DMS53 treated with DMSO at 0.1 percent for 48 hours (cell line): Measurements from ENCODE around the gene RAB36.
"Not testable (repeated sequence)": the region's sequence is repeated elsewhere in the genome, so short reads cannot be mapped to it uniquely, and the experiment has no call there.

Experiments used
- DNase-seq: peaks from one replicate; lab custom pipeline; 2025; ENCODE audit not compliant: unreplicated experiment; lab: John Stamatoyannopoulos, UW

The RAB36 gene

DNA sequence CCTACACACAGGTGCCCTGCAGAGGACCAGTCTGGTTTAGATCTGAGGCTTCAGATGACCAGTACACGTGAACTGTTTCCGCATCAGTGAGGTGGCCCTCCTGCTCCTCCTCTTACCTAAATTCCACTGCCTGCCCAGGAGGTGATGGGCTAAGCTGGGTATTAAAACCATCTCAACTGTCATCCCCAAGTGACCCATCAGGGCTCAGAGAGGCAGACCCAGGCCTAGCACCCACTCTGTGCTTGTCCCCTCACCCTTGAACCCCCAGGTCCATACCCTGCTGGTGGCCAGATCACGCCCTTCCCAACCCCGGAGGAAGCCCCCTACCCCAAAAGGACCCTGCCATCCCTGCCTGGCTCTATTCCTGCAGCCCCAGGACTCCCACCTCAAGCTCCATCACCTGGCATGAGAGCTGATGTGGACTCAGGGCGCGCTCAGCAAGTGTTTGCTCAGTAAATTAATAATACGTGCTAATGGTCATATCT lies 24.8 kb upstream of the RAB36 start:
- DNase-seq, result no peak

DNA sequence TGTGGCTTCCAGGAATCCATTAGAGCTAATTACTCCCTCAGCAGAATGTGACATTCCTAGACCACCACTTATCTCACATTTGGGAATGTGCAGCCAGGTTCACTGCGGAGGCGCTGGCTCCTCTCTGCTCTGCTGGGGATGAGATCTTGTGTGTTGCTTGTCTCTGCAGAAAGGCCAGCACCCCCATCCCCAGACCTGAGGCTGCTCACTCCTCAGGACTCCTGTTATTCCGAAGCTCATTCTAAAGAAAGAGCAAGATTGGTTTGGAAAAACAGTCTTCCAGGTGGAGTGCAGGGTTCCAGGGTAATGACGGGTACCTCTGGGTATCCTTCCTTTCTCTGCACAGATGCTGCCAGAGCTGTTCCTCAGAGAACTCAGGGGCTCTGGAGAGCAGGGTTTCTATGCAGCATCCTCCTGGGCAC lies 24.3 kb upstream of the RAB36 start:
- DNase-seq, result no peak

DNA sequence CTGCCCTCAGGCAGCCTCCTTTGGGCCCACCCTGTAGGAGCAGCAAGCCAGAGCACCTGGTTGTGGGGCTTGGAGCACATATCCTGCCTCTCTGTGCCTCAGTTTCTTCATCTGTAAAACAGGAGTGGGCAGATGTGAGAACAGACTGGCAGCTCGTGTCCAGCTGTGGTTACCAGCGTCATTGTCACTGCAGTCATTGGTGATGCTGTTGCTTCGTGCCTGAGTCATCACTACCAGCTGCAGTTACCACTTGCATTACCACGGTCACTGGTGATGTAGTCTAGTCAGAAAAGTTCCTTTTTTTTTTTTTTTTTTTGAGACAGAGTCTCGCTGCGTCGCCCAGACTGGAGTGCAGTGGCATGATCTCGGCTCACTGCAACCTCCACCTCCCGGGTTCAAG lies 23.9 kb upstream of the RAB36 start:
- no peak for DNase-seq

DNA sequence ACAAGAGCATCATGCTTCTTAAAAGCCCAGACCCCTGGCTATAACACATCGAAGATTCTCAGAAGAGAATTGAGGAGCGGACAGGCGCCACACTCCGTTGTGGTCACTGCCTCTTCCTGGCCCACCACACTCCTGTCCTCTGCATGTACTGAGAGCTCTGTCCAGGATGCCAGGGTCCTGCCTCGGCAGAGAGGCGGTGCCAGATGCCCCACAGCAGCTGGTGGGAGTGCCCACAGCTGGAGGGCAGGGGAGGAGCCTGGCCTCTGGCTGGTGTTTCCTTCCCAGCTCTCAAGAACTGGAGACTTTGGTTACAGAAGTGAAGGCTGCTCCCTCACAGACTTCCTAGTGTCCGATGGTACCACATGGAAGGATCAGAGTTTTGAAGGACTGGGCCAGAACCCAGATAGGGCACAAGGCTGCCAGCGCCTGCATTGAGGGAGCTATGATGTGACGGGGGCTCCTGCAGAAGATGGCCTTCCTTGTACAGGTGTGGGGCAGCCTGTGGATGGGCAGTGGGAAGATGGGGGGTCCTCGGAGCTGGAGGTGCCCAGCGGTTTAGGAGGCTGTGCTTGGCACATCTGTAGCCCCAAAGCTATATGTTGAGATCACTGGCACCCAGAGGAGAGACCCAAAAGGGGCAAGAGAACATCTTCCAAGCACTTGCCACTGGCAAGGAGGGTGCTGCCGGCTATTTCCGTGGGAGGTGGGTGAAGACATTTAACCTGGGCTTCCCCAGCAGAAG lies 22.9 kb upstream of the RAB36 start:
- no peak for DNase-seq

DNA sequence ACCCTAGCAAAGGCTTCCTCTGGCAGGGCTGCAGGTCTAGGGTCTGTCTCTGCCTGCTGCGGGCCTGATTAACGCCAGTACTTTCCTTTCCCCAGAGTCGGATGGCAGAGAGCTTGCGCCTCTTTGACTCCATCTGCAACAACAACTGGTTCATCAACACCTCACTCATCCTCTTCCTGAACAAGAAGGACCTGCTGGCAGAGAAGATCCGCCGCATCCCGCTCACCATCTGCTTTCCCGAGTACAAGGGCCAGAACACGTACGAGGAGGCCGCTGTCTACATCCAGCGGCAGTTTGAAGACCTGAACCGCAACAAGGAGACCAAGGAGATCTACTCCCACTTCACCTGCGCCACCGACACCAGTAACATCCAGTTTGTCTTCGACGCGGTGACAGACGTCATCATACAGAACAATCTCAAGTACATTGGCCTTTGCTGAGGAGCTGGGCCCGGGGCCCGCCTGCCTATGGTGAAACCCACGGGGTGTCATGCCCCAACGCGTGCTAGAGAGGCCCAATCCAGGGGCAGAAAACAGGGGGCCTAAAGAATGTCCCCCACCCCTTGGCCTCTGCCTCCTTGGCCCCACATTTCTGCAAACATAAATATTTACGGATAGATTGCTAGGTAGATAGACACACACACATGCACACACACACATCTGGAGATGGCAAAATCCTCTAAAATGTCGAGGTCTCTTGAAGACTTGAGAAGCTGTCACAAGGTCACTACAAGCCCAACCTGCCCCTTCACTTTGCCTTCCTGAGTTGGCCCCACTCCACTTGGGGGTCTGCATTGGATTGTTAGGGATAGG lies 22.1 kb upstream of the RAB36 start:
- no peak for DNase-seq

DNA sequence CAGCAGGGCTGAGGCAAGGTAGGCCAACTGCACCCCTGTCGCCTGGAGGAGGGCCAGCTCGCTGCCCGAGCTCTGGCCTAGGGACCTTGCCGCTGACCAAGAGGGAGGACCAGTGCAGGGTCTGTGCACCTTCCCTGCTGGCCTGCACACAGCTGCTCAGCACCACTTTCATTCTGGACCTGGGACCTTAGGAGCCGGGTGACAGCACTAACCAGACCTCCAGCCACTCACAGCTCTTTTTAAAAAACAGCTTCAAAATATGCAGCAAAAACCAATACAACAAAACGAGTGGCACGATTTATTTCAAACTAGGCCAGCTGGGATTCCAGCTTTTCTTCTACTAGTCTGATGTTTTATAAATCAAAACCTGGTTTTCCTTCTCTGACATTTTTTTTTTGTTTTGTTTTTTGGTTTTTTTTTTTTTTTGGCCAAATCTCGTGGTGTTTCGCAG lies 21.4 kb upstream of the RAB36 start:
- no peak for DNase-seq

DNA sequence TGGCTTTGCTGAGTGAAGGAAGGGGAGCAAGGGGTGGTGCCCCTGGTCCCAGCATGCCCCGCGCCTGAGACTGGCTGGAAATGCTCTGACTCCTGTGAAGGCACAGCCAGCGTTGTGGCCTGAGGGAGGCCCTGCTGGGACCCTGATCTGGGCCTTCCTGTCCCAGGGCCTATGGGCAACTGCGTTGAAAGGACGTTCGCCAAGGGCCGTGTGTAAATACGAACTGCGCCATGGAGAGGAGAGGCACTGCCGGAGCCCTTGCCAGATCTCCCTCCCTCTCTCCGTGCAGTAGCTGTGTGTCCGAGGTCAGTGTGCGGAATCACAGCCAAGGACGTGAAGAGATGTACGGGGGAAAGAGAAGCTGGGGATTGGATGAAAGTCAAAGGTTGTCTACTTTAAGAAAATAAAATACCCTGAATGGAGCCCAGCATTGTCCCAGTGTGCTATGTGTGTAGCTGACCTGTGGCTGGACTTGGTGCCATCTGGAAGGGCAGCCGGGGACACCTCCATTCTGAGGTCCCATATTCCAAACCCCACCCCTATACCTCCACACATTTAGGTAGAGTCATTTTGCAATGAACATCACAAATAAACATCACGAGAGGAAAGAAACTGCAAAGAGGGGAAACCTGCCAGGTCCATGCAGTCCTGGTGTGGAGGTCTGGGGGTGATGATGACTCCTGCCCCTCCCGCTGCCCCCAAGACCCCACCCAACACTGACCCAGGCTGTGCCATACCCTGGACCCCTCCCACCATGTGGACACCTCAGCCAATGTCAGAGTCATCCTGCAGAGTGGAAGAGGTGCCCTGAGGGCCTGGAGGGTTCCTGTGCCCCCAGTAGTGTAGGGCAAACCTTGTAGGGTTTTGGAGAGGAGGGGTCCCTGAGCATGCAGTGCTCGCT lies 20.4 kb upstream of the RAB36 start:
- no peak for DNase-seq

DNA sequence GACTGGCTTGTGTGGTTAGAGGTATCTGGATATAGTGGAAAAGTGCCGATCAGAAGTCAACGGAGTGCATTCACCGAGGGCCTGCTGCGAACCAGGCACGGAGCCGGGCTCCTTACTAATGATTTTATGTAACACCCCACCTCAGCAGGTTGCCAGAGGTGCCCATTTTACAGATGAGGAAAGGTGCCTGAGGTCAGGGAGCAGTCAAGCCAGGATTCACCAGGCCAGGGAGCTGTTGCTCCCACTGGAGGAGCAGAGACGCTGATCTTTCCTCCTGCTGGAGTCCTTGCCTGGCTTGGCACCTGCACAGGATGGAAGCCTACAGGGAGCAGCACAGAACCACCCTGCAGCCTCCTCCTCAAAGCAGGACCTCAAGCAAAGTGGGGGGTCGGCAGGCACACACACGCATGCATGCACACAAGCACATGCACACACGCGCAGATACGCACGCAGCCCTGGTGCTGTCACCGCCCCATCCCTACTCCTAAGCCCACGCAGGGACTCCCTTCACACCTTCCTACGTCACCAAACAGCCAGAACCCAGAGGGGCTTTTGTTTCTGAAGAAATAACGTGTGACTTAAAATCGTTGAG lies 19.7 kb upstream of the RAB36 start:
- no peak for DNase-seq

DNA sequence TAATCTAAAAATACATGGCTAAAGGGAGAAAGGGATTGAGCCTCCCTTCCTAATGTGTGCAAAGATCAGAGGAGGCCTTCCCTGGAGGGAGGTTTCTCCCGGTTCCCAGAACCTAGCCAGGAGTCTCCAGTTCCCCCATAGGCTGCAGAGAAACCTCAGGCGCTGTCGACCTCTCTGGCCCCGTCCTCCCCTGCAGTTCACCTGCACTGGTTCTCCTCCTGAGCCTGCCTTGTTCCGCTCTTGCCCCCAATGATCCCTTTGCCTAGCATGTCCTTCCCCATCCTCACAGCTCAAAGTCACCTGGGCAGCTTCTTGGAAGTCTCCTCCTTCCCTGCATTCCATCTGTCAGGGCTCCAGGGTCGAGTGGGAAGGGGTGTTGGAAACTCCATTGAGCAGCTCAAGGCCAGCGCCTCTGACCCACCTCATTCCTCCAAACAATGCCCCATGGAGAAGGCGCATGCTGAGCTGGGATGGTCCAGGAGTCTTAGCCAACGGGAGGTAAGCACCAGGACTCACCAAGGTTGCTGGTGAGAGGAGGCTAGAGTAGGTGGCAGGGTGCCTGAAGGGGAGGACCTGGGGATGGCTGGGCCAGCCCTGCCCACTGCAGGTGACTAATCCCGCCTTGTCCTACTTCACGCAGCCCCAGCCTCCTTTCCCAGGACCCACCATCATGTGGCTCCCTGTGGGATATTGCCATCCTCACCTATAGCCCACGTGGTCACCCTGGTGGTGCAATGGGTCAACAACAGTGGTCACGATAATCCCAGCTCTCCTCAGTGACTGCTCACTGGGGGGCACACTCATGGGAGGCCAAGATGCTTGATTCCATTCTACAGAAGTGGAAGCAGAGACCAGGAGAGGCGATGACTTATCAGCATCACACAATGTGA lies 18.9 kb upstream of the RAB36 start:
- no peak for DNase-seq

DNA sequence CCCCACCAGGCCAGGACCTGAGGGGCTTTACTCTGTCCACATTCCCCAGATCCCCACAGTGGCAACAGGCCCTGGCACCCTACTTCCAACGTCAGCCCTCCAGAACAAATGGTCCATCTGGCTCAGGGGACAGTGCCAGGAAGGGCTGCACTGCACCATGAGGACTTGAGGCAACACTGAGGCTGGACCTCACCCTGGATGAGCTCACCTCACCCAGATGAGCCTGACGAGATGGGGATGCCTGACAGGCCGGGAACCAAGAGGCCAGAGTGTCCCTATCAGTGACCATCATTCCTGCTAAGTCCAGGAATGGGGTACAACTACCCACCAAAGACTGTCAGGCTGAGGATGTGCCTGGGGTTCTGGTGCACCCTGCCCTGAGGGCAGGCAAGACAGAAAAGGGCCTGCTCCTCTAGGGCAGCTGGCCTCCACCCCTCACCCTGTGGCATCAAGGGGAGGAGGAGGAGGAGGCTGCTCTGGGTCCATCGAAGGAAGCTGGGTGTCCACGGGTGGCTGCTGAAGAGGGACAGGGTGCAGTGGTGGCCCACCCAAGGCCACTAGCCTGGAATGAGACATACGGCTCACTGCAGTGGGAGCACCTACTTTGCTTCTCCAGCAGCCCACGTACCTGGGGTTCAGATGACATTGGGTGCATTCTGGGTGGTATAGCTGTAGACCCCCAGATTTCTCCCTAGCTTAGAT lies 18.1 kb upstream of the RAB36 start:
- DNase-seq, result no peak

DNA sequence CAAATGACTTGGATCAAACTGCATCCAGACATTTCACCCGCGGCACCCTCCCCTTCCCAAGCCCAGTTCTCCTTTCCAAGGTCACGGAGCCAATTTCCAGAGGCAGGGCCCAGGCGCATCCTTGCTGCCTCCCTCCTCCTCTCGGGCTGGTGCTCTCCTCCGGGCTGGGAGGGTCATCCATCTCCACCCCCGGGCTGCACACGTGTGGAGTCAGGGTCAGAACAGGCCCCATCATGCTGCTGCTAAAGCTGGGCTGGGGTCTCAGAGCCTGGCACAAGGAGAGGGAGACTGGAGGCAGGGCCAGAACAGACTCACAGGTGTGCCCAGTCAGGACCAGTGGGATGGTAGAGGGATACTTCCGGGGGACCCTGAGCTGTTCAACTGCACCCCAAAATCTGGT lies 17.5 kb upstream of the RAB36 start:
- no peak for DNase-seq

DNA sequence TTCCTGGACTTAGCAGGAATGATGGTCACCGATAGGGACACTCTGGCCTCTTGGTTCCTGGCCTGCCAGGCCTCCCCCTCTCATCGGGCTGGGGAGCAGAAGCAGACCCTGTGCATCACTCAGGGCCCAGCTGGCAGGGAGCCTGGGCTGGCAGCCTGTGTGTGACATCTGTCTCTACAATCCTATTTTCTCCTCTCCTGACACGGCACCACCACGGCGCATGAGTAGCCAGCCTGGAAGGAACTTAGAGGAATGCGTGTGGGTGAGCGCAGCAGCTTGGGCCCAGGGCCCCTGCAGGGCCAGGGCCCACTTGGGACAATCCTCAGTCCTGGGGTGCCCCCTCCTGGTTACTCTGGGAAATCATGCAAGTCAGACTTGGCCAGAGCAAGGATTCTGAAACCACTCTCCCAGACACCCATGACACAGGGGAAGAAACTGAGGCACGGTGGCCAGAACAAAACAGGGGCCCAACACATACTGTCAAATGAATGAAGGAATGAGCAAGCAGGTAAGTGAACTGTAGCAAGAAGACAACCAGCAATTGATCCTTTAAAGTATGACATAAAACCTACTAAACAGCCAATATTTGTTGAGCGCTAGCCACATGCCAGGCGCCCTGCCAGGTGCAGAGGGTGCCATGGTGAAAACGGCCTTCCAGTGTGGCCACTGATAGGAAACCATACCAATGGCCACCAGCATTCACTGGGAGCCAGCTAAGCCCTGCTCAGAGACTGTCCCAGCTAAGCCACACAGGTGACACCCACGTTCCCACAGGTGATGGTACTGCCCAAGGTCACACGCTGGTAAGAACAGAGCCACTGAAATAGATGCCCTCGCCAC lies 16.8 kb upstream of the RAB36 start:
- peak; percentile 9 for DNase-seq

DNA sequence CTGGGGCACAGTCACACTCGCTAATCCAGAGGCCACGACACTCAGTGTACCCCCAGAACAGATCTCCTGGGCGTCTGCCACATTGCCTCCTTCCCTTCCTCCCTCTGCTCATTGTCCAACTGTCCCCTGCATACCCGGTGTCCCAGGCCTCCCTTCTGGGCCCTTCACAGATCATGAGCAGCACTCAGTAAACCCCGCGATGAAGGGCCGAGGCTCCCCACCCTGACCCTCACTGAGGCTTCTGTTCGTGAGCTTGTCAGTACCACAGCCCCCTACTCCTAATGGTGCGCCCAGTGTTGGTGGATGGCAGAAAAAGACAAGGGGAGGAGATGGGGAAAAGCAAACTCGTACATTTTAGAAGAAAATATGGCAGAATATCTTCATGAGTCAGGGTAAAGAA lies 16.1 kb upstream of the RAB36 start:
- DNase-seq, result no peak

DNA sequence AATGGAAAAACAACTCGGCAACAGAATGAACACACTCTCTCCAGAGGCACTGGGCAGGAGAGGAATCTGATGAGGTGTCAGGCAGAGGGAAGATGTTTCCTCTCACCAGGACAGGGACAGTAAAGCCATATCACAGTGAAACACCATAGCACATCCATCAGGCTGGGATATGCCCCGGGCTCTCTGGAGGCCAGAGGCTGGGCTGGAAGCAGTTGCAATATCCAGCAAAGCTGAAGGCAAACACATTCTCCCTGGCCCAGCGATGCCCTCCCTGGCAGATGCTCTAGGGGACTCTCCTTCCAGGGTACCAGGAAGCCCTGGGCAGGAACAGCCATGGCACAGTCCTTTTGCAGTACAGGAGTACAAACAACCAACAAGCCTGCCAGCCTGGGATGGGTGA lies 14.6 kb upstream of the RAB36 start:
- DNase-seq, result no peak

DNA sequence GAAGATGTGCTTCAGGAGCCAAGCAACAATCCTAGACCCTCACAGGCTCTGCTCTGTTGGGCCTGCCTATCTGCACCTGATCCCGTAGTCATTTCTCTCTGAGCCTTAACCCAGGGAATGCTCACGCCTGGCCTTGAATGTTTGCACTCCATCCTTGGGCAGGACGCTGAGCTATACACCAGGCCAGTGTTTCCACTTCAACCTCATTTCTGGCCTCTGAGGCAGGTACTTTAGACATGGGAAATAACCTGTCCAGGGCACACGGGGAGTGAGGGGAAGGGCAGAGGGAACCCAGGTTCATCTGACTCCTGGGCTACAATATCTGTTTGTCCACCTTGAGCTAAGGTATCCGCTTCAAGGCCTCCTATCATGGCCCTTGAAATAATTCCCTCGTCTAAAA lies 13.3 kb upstream of the RAB36 start:
- no peak for DNase-seq

DNA sequence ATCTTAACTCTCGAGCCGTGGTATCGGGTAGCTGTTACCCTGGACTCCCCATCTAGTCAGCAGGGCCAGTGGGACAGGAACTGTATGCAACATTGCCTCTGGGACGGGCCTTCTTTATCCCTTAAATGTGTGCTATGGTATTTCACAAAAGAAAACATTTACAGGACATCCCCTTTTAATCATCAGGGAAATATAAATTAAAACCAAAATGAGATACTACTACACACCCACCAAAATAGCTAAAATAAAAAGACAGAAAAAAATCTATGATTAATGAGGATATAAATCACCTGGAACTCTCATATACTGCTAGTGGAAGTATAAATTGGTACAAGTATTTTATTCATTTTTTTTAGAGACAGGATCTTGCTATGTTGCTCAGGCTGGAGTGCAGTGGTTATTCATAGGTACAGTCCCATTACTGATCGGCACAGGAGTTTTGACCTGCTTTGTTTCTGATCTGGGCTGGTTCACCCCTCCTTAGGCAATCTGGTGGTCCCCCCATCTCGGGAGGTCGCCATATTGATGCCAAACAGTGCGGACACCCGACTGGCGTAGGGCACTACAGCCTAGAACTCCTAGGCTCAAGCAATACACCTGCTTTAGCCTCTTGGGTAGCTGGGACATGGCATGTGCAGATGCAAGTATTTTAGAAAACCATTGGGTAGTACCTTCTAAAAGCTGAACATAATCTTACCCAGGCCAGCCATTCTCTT lies 12.7 kb upstream of the RAB36 start:
- no peak for DNase-seq

DNA sequence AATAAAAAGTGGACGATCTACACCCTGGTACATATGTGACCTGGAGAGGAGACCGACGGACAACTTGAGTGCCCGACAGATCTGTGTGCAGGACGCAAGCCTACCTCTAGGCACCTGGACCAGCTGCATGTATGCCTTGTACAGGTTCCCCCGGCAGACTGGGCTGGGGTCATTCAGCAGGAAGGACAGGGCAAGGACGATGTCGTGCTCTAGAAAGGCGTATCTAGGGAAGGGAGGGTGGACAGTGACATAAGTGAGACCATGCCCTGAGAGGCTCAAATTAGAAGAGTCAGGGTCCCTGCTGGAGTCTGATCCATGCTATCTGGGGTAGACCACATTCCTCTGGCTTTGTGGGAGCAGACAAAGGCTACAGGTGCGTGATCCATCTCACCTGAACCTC lies 11.4 kb upstream of the RAB36 start:
- no peak for DNase-seq

DNA sequence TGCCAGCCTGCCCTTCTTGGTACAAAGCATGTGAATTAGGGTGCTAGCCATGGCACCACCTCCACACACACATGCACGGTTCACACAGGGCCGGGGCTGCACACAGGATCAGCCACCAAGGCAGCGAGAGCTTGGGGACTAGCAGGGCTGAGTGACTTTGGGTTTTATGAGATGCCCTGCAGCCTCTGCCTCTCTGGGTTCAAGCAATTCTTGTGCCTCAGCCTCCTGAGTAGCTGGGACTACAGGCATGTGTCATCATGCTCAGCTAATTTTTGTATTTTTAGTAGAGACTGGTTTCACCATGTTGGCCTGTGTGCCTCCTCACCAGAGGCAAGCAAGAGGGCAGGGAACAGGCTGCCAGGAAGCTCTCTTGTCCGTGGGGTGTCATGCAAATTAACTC lies 8.3 kb upstream of the RAB36 start:
- not testable (repeated sequence) for DNase-seq
